ENCODE results near the gene BLOC1S4.

Gene BLOC1S4

GRCh38 chr4:6692379-6692778 lies 23.6 kb upstream of the BLOC1S4 start:
- no peak for DNase-seq (ENCODE audit: low spot score)

- no peak for DNase-seq (ENCODE audit: low spot score)
Observed at GRCh38 chr4:6692806-6693205, 23.2 kb upstream of the BLOC1S4 start.

- DNase-seq (ENCODE audit: low spot score): no peak
Observed at GRCh38 chr4:6693231-6694176, 22.5 kb upstream of the BLOC1S4 start, which contains the start of gene S100P. S100P (plus strand) TSS chr4:6693878; CDS start chr4:6693933, 55 bp downstream.

GRCh38 chr4:6694177-6694901 lies 21.6 kb upstream of the BLOC1S4 start:
- DNase-seq (ENCODE audit: low spot score): peak; percentile 71

- DNase-seq (ENCODE audit: low spot score): peak; percentile 84
Observed at GRCh38 chr4:6695660-6696610, 20.0 kb upstream of the BLOC1S4 start.

- no peak for DNase-seq (ENCODE audit: low spot score)
Observed at GRCh38 chr4:6696611-6697010, 19.4 kb upstream of the BLOC1S4 start.

GRCh38 chr4:6697131-6697530 lies 18.8 kb upstream of the BLOC1S4 start:
- DNase-seq (ENCODE audit: low spot score): no peak

GRCh38 chr4:6699388-6699787 lies 16.6 kb upstream of the BLOC1S4 start:
- DNase-seq (ENCODE audit: low spot score): no peak

GRCh38 chr4:6699903-6700302 lies 16.1 kb upstream of the BLOC1S4 start:
- DNase-seq (ENCODE audit: low spot score): no peak

GRCh38 chr4:6701371-6701770 lies 14.6 kb upstream of the BLOC1S4 start:
- no peak for DNase-seq (ENCODE audit: low spot score)

GRCh38 chr4:6702761-6703160 lies 13.2 kb upstream of the BLOC1S4 start:
- DNase-seq (ENCODE audit: low spot score): no peak

- DNase-seq (ENCODE audit: low spot score): no peak
Observed at GRCh38 chr4:6703786-6704185, 12.2 kb upstream of the BLOC1S4 start.

GRCh38 chr4:6705646-6706045 lies 10.3 kb upstream of the BLOC1S4 start:
- no peak for DNase-seq (ENCODE audit: low spot score)

GRCh38 chr4:6706173-6706572 lies 9.8 kb upstream of the BLOC1S4 start:
- no peak for DNase-seq (ENCODE audit: low spot score)

- DNase-seq (ENCODE audit: low spot score): peak; percentile 96
Observed at GRCh38 chr4:6709230-6710114, 6.5 kb upstream of the BLOC1S4 start, which contains the start of gene MRFAP1L1. MRFAP1L1 (minus strand) TSS chr4:6709865; CDS start chr4:6709629, 236 bp downstream.

- no peak for DNase-seq (ENCODE audit: low spot score)
Observed at GRCh38 chr4:6710282-6710681, 5.7 kb upstream of the BLOC1S4 start.

- DNase-seq (ENCODE audit: low spot score): no peak
Observed at GRCh38 chr4:6710996-6711395, 5.0 kb upstream of the BLOC1S4 start.

GRCh38 chr4:6714954-6715353 lies 1.0 kb upstream of the BLOC1S4 start:
- DNase-seq (ENCODE audit: low spot score): no peak

GRCh38 chr4:6715704-6716017 lies 313 bp upstream of the BLOC1S4 start:
- no peak for DNase-seq (ENCODE audit: low spot score)

- no peak for DNase-seq (ENCODE audit: low spot score)
Observed at GRCh38 chr4:6716958-6717655, 1.1 kb downstream of the BLOC1S4 start.
